Mesothelial cell of epicardium (in vitro differentiated cells): Measurements from ENCODE around the gene SLC25A1. TPM values are rescaled to one million over a fixed set of nuclear protein-coding genes. Genes with fewer than 3 reads are reported as not detected.

ENCODE experiments used
- total RNA-seq: library from RNA; stranded (reverse); gene quantifications from 3 replicates; pipeline ENCODE4 v1.2.1, GENCODE V29; 2021

SLC25A1 gene
- total RNA-seq, 1 donor from 2014 or later: 73.6 TPM

Other genes with a start within 250 kb of the SLC25A1 start
- 1.7 to 2.5 TPM (median 2.1 TPM) in 3 replicates for gene PRODH, start 242.4 kb downstream of the SLC25A1 start, total RNA-seq
- gene DGCR2, start 56.3 kb downstream of the SLC25A1 start, total RNA-seq: 77.3 to 78.9 TPM (median 78.3 TPM) in 3 replicates
- not detected in 3 replicates for gene TSSK2, start 47.4 kb downstream of the SLC25A1 start, total RNA-seq
- gene ESS2, start 34.1 kb downstream of the SLC25A1 start, total RNA-seq: 17.3 to 18.5 TPM (median 18.1 TPM) in 3 replicates
- not detected in 3 replicates for gene GSC2, start 28.4 kb downstream of the SLC25A1 start, total RNA-seq
- gene CLTCL1, start 113.0 kb upstream of the SLC25A1 start, total RNA-seq: 4.4 to 5.9 TPM (median 4.7 TPM) in 3 replicates